IPS DF 4.7 (cell line): Measurements from ENCODE around the gene RARA.

Experiments used
- DNase-seq: peaks from one replicate; pipeline ENCODE4 v3.0.0-alpha.2; 2013; ENCODE audit warnings: low spot score; ENCODE audit errors: extremely low read depth

Gene RARA

DNA sequence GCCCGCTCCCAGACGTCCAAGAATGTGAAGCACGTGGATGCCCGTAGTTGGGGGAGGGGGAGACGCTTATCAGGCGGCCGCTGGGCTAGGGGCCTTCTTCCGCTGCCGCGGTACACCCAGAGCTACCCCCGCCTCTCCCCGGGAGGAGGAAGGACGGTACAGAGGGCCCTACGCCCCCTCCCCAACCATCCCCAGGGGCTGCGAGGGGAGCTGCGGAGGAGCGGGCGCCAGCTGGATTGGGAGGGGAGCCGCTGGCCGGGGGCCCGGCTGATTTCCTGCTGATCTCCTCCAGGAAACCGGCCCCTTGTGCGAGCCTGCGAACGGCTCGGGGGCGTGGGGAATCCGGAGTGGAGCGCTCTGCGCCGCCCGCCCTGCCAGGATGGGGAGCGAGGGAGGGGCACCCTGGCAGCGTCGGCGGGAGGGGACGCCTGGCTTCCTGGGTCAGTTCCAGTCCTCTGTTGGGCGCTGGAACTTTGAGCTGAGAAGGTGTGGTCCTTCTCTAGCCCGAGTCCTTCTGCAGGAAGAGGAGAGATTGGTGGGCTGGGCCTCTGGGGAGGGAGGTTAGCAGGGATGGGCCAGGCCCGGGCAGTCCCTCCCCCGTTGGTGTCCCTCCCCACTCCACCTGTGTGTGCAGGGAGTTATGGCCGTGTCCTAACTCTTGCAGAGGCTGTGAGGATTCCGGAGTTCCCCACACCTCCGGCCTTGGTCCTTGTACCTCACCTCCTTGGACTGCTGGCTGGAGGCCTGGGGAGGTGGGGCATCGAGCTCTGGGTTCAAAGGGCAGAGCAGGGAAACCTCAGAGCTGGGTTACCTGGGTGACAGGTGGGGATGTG lies 36.4 kb downstream of the RARA start:
- DNase-seq, result no peak

GRCh38 chr17:40345994-40346764 lies 37.2 kb downstream of the RARA start:
- no peak for DNase-seq

DNA sequence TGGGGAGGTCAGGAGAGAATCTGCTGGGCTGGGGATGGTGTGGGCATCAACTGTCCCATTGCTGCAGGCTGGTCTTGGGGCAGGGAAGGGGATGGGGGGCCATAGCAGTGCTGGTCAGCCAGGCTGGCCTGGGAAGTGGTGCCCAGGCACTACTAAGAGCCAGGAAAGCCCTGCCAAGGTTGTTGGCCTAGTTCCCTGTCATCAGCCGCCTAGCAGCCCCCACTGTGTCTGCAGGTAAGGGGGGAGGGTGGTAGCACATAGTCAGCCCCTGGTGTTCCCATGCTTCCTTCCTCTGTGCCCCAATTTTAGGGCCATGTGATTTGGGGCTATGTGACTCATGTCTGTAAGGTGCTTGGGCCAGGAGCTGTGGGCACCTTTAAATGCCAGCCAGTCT lies 37.8 kb downstream of the RARA start:
- no peak for DNase-seq

GRCh38 chr17:40347319-40348135 lies 38.5 kb downstream of the RARA start:
- DNase-seq, result no peak

DNA sequence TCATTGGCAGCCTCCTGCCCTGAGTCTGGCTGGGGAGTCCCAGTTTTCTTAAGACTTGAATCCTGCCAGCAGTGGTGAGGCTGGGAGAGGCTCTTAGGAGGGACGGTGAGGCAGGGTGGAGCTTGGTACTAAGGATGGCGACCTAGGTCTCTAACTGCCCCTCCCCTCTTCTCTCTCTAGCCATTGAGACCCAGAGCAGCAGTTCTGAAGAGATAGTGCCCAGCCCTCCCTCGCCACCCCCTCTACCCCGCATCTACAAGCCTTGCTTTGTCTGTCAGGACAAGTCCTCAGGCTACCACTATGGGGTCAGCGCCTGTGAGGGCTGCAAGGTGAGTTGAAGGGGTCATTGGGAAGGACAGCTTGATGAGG lies 39.1 kb downstream of the RARA start:
- no peak for DNase-seq

- DNase-seq, result no peak
Measured at GRCh38 chr17:40348562-40349476, 39.8 kb downstream of the RARA start.

DNA sequence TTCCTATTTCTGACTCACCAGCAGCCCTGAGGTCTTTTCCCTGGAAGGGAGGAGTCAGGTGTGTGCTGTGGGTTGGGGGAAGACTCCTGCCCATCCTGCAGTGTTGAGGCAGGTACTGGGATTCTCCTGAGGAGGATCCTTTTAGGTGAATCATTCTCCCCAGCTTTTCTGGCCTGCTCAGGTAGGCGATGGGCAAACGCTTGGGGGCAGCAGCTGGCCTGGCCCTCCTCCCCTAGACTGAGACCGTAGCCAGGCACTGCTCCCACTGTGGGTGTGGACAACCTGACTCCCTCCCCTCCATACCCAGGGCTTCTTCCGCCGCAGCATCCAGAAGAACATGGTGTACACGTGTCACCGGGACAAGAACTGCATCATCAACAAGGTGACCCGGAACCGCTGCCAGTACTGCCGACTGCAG lies 40.5 kb downstream of the RARA start:
- no peak for DNase-seq

DNA sequence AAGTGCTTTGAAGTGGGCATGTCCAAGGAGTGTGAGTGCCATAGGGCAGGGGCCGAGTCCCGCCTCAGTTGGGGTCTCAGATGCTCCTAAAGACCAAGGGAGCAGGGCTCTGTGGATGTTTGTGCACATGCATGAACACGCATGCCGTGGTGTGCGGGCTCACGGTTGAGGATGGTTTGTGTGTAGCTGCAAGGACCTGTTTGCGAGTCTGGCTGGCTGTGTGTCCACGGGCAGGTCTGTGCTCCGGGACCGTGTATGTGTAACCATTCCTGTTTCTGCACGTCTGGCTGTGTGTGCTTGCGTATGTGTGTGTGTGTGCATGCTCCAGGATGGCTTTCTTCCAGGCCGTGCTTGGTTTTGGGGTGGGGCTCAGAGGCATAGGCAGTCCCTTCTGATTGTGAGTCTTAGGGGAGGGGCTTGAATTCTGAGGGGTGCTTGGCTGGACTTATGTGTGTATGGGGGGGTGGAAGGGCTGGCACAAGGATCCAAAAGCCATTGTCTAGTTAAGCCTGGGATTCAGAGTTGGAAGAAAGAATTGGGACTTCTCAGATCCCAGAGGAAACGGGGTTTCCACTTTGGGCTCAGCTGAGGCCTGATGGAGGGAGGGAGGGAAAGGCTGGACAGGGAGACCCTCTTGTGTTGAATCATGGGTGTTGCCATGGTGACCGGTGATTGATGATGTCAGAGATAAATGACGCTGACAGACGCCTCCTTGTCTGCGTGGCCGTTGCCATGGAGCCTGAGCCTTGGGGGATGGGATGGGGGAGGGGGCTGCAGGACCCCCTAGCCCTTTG lies 41.1 kb downstream of the RARA start:
- DNase-seq, result no peak

- no peak for DNase-seq
Measured at GRCh38 chr17:40350689-40351358, 41.8 kb downstream of the RARA start.

GRCh38 chr17:40351359-40352236 lies 42.6 kb downstream of the RARA start:
- DNase-seq, result no peak

- DNase-seq, result no peak
Measured at GRCh38 chr17:40352237-40352778, 43.3 kb downstream of the RARA start.

GRCh38 chr17:40352779-40353394 lies 43.9 kb downstream of the RARA start:
- DNase-seq, result no peak

- DNase-seq, result no peak
Measured at GRCh38 chr17:40354221-40355122, 45.5 kb downstream of the RARA start.

DNA sequence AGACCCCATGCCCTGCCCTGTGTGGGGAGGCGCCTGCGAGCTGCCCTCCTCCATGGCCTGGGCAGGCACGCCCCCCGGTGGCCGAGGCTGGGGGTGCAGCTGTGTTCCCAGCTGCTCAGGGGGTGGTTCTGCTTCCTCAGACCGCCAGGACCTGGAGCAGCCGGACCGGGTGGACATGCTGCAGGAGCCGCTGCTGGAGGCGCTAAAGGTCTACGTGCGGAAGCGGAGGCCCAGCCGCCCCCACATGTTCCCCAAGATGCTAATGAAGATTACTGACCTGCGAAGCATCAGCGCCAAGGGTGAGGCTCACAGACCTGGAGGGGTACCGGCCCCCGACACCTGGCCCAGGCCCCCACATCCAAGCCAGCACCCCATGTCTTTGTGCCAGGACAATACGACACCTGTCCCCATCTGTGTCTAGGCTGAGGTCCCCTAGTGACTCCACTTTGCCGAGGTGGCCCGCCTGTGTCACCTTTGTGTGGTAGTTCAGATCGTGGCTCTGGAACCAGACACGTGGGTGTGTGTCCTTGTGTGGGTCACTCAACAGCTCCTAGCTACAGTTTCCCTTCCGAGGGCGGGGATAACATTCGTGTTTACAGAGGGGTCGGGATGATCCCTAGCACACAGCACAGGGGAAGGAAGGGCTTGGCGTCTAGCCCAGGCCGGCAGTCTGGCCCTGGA lies 46.3 kb downstream of the RARA start:
- DNase-seq, result no peak

DNA sequence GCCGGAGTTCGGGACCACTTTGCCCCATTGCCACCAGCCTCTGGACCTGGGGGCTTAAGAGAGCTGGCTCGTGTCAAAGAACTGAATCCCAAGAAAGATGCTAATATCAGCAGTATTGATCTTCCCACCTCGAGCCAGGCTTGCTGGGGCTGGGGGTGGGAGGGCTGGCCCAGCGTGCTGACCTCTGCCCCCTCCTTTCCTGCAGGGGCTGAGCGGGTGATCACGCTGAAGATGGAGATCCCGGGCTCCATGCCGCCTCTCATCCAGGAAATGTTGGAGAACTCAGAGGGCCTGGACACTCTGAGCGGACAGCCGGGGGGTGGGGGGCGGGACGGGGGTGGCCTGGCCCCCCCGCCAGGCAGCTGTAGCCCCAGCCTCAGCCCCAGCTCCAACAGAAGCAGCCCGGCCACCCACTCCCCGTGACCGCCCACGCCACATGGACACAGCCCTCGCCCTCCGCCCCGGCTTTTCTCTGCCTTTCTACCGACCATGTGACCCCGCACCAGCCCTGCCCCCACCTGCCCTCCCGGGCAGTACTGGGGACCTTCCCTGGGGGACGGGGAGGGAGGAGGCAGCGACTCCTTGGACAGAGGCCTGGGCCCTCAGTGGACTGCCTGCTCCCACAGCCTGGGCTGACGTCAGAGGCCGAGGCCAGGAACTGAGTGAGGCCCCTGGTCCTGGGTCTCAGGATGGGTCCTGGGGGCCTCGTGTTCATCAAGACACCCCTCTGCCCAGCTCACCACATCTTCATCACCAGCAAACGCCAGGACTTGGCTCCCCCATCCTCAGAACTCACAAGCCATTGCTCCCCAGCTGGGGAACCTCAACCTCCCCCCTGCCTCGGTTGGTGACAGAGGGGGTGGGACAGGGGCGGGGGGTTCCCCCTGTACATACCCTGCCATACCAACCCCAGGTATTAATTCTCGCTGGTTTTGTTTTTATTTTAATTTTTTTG lies 47.1 kb downstream of the RARA start:
- no peak for DNase-seq
